ENCODE results near the gene BACH2.

The BACH2 gene

GRCh38 chr6:90028066-90028778 is 268.4 kb downstream of the BACH2 start:
- no peak for DNase-seq (ENCODE audit: low spot score)

GRCh38 chr6:90026216-90026615 is 270.4 kb downstream of the BACH2 start:
- no peak for DNase-seq (ENCODE audit: low spot score)

GRCh38 chr6:90025523-90026061 is 271.1 kb downstream of the BACH2 start:
- peak; percentile 82 for DNase-seq (ENCODE audit: low spot score)

- DNase-seq (ENCODE audit: low spot score), result no peak
These were observed 272.0 kb downstream of the BACH2 start for GRCh38 chr6:90024633-90025032.

- DNase-seq (ENCODE audit: low spot score), result no peak
These were observed 274.9 kb downstream of the BACH2 start for GRCh38 chr6:90021711-90022110.

- DNase-seq (ENCODE audit: low spot score), result no peak
These were observed 275.9 kb downstream of the BACH2 start for GRCh38 chr6:90020746-90021145.

- DNase-seq (ENCODE audit: low spot score), result no peak
These were observed 277.4 kb downstream of the BACH2 start for GRCh38 chr6:90019216-90019615.

- no peak for DNase-seq (ENCODE audit: low spot score)
These were observed 280.8 kb downstream of the BACH2 start for GRCh38 chr6:90015883-90016282.

GRCh38 chr6:90008908-90009501 is 287.6 kb downstream of the BACH2 start:
- DNase-seq (ENCODE audit: low spot score), result no peak

- no peak for DNase-seq (ENCODE audit: low spot score)
These were observed 288.3 kb downstream of the BACH2 start for GRCh38 chr6:90008189-90008907.

GRCh38 chr6:90005048-90005827 is 291.4 kb downstream of the BACH2 start:
- DNase-seq (ENCODE audit: low spot score), result no peak

GRCh38 chr6:90004511-90004910 is 292.1 kb downstream of the BACH2 start:
- no peak for DNase-seq (ENCODE audit: low spot score)

- peak; percentile 36 for DNase-seq (ENCODE audit: low spot score)
These were observed 292.7 kb downstream of the BACH2 start for GRCh38 chr6:90003941-90004340.

GRCh38 chr6:90003069-90003795 is 293.4 kb downstream of the BACH2 start:
- no peak for DNase-seq (ENCODE audit: low spot score)

GRCh38 chr6:90000864-90001731 is 295.5 kb downstream of the BACH2 start:
- no peak for DNase-seq (ENCODE audit: low spot score)

GRCh38 chr6:89999945-90000825 is 296.5 kb downstream of the BACH2 start:
- DNase-seq (ENCODE audit: low spot score), result no peak

GRCh38 chr6:89999154-89999553 is 297.5 kb downstream of the BACH2 start:
- DNase-seq (ENCODE audit: low spot score), result no peak

- DNase-seq (ENCODE audit: low spot score), result peak; percentile 49
These were observed 298.9 kb downstream of the BACH2 start for GRCh38 chr6:89997456-89998445.

Data from AG20443 (cell line).